Heart right ventricle (tissue), 16 donors: ENCODE results near the gene USP37. TPM values are rescaled to one million over a fixed set of nuclear protein-coding genes. Genes with fewer than 3 reads are reported as not detected.
A peak's percentile ranks its signal among the peaks of the same experiment; 100 is the strongest.

Experiments used
- ATAC-seq, 8 donors: fragments of 200-7000 bp; cut with Tn5 transposase; one replicate each; pipeline ENCODE4 v1.9.1; 2020; ENCODE audit warnings: mild to moderate bottlenecking in 8 of 8, moderate library complexity in 8 of 8, moderate number of reproducible peaks in 1 of 8
- DNase-seq, 2 donors: peaks; one replicate each; pipeline ENCODE4 v3.0.0-alpha.2; 2020
- H3K27ac ChIP-seq, 10 donors: fragments of 200-600 bp; sonication (generic) in 2 of 10; one replicate each; pipeline versions ENCODE4 v1.5.0 to v1.8.0; 2020 to 2022; ENCODE audit warnings: mild to moderate bottlenecking in 3 of 10
- H3K27me3 ChIP-seq, 7 donors: fragments of 200-600 bp; one replicate each; pipeline ENCODE4 v1.8.0; 2021 to 2022; ENCODE audit warnings: mild to moderate bottlenecking in 2 of 7
- H3K36me3 ChIP-seq, 9 donors: fragments of 200-600 bp; sonication (generic) in 1 of 9; one replicate each; pipeline versions ENCODE4 v1.5.0 to v1.8.0; 2020 to 2022; ENCODE audit warnings: mild to moderate bottlenecking in 2 of 9
- H3K4me1 ChIP-seq, 9 donors: fragments of 200-600 bp; sonication (generic) in 1 of 9; one replicate each; pipeline versions ENCODE4 v1.5.0 to v1.8.0; 2020 to 2022; ENCODE audit warnings: mild to moderate bottlenecking in 4 of 9
- H3K4me3 ChIP-seq, 10 donors: fragments of 200-600 bp; sonication (generic) in 2 of 10; one replicate each; pipeline versions ENCODE4 v1.5.0 to v1.8.0; 2020 to 2022; ENCODE audit warnings: mild to moderate bottlenecking in 7 of 10, moderate library complexity in 2 of 10
- H3K9me3 ChIP-seq, 11 donors: fragments of 200-600 bp in 10 of 11; sonication (generic) in 2 of 11; one replicate each; pipeline versions ENCODE4 v1.5.0 to v1.8.0; 2013 to 2022; ENCODE audit warnings: mild to moderate bottlenecking in 2 of 11, control low read depth in 1 of 11, moderate library complexity in 1 of 11
- WGBS, 2 donors: extraction: QIAGEN DNeasy Blood & Tissue Kit; methylation state at CpG; one replicate each; pipeline ENCODE4 v1.1.7; 2013; ENCODE audit warnings: inconsistent platforms in 1 of 2; 5-methylcytosine and 5-hydroxymethylcytosine counted together
- intact Hi-C, 10 donors: fragments of 100-400 bp; cut with DNase I; formaldehyde crosslinking; loops; one replicate each; pipeline versions ENCODE4 v1.11.1 to v1.14.2; 2022
- polyA plus RNA-seq, 2 donors: library from polyadenylated mRNA; stranded (reverse); fragments of 200-250 nt; gene quantifications; one replicate each; pipeline ENCODE4 v1.2.3, GENCODE V29; 2013
- total RNA-seq, 10 donors: library from RNA; stranded (reverse); fragmentation: NEBNext Ultra II Directional in 3 of 10; extraction: Animal tissue kit (Norgen Biotek cat#: 25700) in 3 of 10; gene quantifications; one replicate each; pipeline versions ENCODE4 v1.2.1 to v1.2.4, GENCODE V29; 2021 to 2023
- TF ChIP-seq, protein P1 (sequence below), 9 donors: fragments of 200-600 bp; sonication (generic) in 2 of 9; IDR thresholded peaks; one replicate each; pipeline versions ENCODE4 v1.5.0 to v1.8.0; 2021 to 2022; ENCODE audit warnings: antibody characterized with exemption in 9 of 9, mild to moderate bottlenecking in 5 of 9, moderate library complexity in 1 of 9
- donor health status: Arrhythmogenic right ventricular cardiomyopathy.
- donor health status: ischemic (EF 13 %, LVEDD 7.1; RV severe dilation, severe dysfunction).
- donor health status: healthy with polysubstance abuse.
- donor health status: DM: no; HTN: yes; CAD: no.
- donor health status: DM: no; HTN: no; CAD: no.
- donor health status: ischemic (EF 25% LVEDD 6.9; RV normal size, moderate dysfunction).
- donor health status: ischemic (EF 25% LVEDD 5.7; RV mildly dilated, moderate dysfunction).
- donor health status: healthy.
- donor health status: DM: yes; HTN: yes; CAD: no.
- donor health status: Ischemic cardiomyopathy.
- donor health status: ischemic (EF 35%, LVEDD 5.7; RV mildly dilated, moderate dysfunction).
- donor health status: nonischemic (EF 11% LVEDD 7.7; RV severe dilation, severe dysfunction).
- donor health status: DM: yes; HTN: yes; CAD: no.
- donor health status: PGD.
- donor health status: ischemic (EF 29% LVEDD 5.4; RV normal size, mild dysfunction).
- donor health status: nonischemic (EF 23%, LVEDD 6.1; RV moderate dilation, normal function).

The USP37 gene
- total and polyA plus RNA-seq, 12 donors: 1.8 to 11.1 (median 8.4) TPM

DNA sequence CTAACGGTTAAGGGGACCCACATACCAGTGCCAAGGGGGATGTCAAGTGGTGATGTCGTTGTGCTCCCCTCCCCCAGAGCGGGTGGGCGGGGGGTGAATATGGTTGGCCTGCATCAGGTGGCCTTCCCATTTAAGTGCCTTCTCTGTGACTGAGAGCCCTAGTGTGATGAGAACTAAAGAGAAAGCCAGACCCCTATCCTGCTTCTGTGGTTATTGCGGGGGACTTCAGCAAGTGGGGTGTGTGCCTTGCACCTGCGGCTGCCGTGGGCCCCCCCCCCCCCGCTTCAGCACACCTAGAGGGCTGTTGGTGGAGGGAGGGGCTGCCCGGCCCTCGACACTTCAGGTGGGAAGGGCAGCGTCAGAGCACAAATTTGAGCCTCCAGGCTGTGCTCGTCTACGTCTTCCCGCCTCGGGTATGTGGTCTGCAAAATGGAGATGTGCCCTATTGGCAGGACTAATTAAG is 162.4 kb downstream of the USP37 start:
- DNase-seq: peak in 1 of 2 donors; percentile 45
- TF ChIP-seq, protein P1, sequence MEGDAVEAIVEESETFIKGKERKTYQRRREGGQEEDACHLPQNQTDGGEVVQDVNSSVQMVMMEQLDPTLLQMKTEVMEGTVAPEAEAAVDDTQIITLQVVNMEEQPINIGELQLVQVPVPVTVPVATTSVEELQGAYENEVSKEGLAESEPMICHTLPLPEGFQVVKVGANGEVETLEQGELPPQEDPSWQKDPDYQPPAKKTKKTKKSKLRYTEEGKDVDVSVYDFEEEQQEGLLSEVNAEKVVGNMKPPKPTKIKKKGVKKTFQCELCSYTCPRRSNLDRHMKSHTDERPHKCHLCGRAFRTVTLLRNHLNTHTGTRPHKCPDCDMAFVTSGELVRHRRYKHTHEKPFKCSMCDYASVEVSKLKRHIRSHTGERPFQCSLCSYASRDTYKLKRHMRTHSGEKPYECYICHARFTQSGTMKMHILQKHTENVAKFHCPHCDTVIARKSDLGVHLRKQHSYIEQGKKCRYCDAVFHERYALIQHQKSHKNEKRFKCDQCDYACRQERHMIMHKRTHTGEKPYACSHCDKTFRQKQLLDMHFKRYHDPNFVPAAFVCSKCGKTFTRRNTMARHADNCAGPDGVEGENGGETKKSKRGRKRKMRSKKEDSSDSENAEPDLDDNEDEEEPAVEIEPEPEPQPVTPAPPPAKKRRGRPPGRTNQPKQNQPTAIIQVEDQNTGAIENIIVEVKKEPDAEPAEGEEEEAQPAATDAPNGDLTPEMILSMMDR (IDR thresholded peaks at IDR 0.05): no peak
- H3K4me1 ChIP-seq: peaks cover 30 to 69% (median 55%) of the 10 kb centered on the region in 9 donors

DNA sequence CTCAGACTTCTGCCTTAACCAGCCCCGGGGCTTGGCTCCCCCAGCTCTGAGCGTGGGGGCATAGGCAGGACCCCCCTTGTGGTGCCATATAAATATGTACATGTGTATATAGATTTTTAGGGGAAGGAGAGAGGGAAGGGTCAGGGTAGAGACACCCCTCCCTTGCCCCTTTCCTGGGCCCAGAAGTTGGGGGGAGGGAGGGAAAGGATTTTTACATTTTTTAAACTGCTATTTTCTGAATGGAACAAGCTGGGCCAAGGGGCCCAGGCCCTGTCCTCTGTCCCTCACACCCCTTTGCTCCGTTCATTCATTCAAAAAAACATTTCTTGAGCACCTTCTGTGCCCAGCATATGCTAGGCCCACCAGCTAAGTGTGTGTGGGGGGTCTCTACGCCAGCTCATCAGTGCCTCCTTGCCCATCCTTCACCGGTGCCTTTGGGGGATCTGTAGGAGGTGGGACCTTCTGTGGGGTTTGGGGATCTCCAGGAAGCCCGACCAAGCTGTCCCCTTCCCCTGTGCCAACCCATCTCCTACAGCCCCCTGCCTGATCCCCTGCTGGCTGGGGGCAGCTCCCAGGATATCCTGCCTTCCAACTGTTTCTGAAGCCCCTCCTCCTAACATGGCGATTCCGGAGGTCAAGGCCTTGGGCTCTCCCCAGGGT is 162.9 kb downstream of the USP37 start:
- Histone ChIP-seq H3K36me3 (peaks cover 0 to 45% (median 37%) of the 10 kb centered on the region in 9 donors), H3K4me3 (peak overlapping the region in 9 of 10 donors; percentile 28 to 63 (median 48)), H3K27ac (peak overlapping the region; percentile 81 to 95 (median 92)), H3K4me1 (peaks cover 30 to 69% (median 55%) of the 10 kb centered on the region in 9 donors), H3K27me3 (no peaks in the 10 kb centered on the region), H3K9me3 (no peaks in the 10 kb centered on the region)
- intact Hi-C loops: loop anchor here in 8 of 10 donors (5.0 to 10.0 kb wide), 6 partner anchors 57 to 252 kb away; partner anchors contain the start of genes BCS1L (in 3 of the 8) and ZNF142 (in 3 of the 8)
- ATAC-seq (peak in 2 of 8 donors; percentile 0 to 1), DNase-seq (no peak)
- TF ChIP-seq, protein P1 (IDR thresholded peaks at IDR 0.05): no peak
- WGBS, 2 donors: 40 to 44% methylated on average over 8 of the region's 8 CpGs

More for the DNA sequence above, 162.4 kb downstream of the USP37 start:
- Histone ChIP-seq H3K4me3 (peak overlapping the region in 9 of 10 donors; percentile 28 to 63 (median 48)), H3K9me3 (no peaks in the 10 kb centered on the region), H3K27me3 (no peaks in the 10 kb centered on the region), H3K36me3 (peaks cover 0 to 45% (median 37%) of the 10 kb centered on the region in 9 donors), H3K27ac (peak overlapping the region; percentile 81 to 95 (median 92))
- ATAC-seq: peak in 7 of 8 donors; percentile 0 to 21 (median 2)
- 3 to 4% methylated on average over 15 of the region's 15 CpGs for WGBS, 2 donors
- intact Hi-C loops: loop anchor here in 8 of 10 donors (2.0 to 10.0 kb wide), 9 partner anchors 57 to 252 kb away; partner anchors contain the start of genes BCS1L (in 3 of the 8) and ZNF142 (in 3 of the 8)

DNA sequence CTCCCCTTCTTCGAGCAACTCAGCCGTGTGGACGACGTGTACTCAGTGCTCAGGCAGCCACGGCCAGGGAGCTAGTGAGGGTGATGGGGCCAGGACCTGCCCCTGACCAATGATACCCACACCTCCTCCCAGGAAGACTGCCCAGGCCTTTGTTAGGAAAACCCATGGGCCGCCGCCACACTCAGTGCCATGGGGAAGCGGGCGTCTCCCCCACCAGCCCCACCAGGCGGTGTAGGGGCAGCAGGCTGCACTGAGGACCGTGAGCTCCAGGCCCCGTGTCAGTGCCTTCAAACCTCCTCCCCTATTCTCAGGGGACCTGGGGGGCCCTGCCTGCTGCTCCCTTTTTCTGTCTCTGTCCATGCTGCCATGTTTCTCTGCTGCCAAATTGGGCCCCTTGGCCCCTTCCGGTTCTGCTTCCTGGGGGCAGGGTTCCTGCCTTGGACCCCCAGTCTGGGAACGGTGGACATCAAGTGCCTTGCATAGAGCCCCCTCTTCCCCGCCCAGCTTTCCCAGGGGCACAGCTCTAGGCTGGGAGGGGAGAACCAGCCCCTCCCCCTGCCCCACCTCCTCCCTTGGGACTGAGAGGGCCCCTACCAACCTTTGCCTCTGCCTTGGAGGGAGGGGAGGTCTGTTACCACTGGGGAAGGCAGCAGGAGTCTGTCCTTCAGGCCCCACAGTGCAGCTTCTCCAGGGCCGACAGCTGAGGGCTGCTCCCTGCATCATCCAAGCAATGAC is 163.6 kb downstream of the USP37 start:
- 65 to 68% methylated on average over 16 of the region's 16 CpGs for WGBS, 2 donors
- no peak for ATAC-seq
- H3K4me3 ChIP-seq: no peak overlapping the region
- H3K36me3 ChIP-seq: peaks cover 0 to 45% (median 37%) of the 10 kb centered on the region in 9 donors
- no peaks in the 10 kb centered on the region for H3K9me3 ChIP-seq
- intact Hi-C loops: loop anchor here in 8 of 10 donors (5.0 to 10.0 kb wide), 6 partner anchors 58 to 253 kb away; partner anchors contain the start of genes BCS1L (in 3 of the 8) and ZNF142 (in 3 of the 8)
- TF ChIP-seq, protein P1 (IDR thresholded peaks at IDR 0.05): no peak
- H3K27ac ChIP-seq: peak overlapping the region in 9 of 10 donors; percentile 84 to 95 (median 92)
- no peak for DNase-seq
- H3K4me1 ChIP-seq: peaks cover 30 to 69% (median 55%) of the 10 kb centered on the region in 9 donors
- no peaks in the 10 kb centered on the region for H3K27me3 ChIP-seq

DNA sequence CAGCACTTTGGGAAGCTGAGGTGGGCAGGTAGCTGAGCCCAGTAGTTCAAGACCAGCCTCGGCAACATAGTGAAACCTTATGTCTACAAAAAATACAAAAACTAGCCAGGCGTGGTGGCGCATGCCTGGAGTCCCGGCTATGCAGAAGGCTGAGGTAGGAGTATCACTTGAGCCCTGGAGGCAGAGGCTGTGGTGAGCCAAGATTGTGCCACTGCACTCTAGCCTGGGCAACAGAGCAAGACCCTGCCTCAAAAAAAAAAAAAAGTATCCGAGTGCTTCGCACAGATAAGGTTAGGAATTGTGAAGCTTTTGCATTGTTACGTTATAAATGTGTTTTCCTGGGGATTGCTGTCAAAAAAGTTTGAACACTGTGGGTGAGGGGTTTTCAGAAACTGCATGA is 164.3 kb downstream of the USP37 start:
- Histone ChIP-seq H3K27ac (peak overlapping the region in 4 of 10 donors; percentile 36 to 91 (median 88)), H3K36me3 (peaks cover 0 to 45% (median 37%) of the 10 kb centered on the region in 9 donors), H3K27me3 (no peaks in the 10 kb centered on the region), H3K9me3 (no peaks in the 10 kb centered on the region), H3K4me3 (no peak overlapping the region), H3K4me1 (peaks cover 30 to 74% (median 59%) of the 10 kb centered on the region in 9 donors)
- 81 to 82% methylated on average over 7 of the region's 7 CpGs for WGBS, 2 donors
- DNase-seq: no peak
- no peak for ATAC-seq
- TF ChIP-seq, protein P1 (IDR thresholded peaks at IDR 0.05): no peak
- intact Hi-C loops: loop anchor here in 3 of 10 donors (10.0 kb wide), 2 partner anchors 241 to 251 kb away; partner anchors contain the start of genes BCS1L (in 2 of the 3) and ZNF142 (in 2 of the 3)
